ENCODE data around the gene NECAB2. TPM values are rescaled to one million over a fixed set of nuclear protein-coding genes. Genes with fewer than 3 reads are reported as not detected.

Gene NECAB2
- total RNA-seq, 4 donors from 2014 or later, result not detected

DNA sequence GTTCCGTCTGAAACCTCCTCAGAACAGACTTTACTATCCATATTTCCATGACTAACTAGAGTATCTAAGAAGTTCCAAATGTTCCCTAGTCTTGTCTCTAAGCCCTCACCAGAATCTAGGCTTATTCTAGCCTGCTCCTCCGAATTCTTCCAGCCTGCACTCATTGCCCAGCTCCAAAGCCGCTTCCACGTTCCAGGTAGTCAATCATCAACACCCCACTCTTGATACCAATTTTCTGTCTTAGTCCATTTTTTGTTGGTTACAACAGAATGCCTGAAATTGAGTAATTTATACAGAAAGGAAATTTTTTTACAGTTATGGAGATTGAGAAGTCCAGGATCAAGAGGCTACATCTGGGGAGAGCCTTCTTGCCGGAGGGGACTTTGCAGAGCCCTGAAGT, 53.4 kb downstream of the NECAB2 start:
- TF ChIP-seq, protein P1, sequence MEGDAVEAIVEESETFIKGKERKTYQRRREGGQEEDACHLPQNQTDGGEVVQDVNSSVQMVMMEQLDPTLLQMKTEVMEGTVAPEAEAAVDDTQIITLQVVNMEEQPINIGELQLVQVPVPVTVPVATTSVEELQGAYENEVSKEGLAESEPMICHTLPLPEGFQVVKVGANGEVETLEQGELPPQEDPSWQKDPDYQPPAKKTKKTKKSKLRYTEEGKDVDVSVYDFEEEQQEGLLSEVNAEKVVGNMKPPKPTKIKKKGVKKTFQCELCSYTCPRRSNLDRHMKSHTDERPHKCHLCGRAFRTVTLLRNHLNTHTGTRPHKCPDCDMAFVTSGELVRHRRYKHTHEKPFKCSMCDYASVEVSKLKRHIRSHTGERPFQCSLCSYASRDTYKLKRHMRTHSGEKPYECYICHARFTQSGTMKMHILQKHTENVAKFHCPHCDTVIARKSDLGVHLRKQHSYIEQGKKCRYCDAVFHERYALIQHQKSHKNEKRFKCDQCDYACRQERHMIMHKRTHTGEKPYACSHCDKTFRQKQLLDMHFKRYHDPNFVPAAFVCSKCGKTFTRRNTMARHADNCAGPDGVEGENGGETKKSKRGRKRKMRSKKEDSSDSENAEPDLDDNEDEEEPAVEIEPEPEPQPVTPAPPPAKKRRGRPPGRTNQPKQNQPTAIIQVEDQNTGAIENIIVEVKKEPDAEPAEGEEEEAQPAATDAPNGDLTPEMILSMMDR (IDR thresholded peaks at IDR 0.05; ENCODE audit: low read depth), result no peak

DNA sequence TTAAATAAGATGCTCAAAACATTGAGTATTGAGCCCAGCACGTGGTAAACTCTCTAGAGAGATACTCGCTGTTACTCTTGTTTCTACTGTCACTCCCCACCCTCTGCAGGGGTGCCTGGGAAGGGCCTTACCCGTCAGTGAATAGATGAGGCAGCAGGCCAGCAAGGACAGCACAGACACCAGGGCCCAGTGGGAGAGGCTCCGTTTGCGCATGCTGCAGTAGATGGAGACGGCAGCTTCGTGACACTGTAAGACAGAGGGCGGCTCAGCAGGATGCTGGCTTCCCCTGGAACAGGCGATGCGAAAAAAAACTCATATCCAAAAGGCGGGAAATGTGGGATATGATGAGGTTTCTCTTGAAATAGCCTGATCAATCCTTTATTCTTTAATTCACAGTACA, 54.6 kb downstream of the NECAB2 start:
- TF ChIP-seq, protein P1 (IDR thresholded peaks at IDR 0.05; ENCODE audit: low read depth), result no peak

DNA sequence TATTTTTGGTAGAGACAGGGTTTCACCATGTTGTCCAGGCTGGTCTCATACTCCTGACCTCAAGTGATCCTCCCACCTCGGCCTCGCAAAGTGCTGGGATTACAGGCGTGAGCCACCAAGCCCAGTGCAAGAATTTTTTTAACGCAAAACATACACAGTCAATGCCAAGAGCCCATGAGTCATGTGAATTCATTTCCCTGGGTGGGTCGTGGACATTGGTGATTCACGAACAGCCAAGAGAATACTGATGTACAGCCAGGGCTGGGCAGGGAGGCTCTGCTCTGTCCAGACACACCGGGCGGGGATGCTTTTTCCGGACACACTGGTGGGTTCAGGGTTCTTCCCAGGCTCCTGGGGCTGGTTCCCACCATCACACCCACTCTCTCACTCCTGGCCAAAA, 56.8 kb downstream of the NECAB2 start:
- TF ChIP-seq, protein P1 (IDR thresholded peaks at IDR 0.05; ENCODE audit: low read depth), result no peak

DNA sequence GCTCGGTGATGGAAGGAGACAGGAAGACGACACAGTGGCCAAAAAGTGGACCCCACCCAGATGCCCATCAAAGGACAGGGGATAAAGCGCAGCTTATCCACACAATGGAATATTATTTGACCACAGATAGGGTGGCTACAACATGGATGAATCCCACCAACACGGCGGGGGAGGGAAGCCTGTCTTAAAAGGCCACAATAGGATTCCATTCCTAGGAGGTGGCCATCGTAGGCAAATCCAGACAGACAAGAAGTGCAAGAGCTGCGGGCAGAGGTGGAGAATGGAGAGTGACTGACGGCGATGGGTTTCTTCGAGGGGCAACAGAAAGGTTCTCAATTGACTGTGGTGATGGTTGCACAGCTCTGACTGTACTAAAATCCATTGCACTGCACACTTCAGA, 58.6 kb downstream of the NECAB2 start:
- TF ChIP-seq, protein P1 (IDR thresholded peaks at IDR 0.05; ENCODE audit: low read depth), result no peak

DNA sequence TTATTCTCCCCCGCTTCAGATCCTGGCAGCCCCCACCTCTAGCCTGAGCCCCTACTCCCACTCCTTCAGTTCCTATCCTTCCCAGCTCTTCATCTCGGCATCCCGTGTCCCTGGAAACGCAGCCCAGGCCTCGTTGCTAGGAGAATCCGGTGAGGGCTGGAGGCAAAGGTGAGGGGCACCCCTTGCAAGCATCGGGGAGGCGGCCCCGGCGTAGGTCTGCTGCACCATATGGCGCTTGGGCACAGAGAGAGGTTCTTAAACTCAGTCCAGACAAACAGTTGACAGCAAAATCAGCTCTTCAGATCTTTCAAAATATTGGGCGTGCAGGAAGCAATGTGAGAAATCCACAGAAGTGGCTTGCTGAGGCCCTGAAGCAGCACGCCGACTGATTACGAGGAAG, 59.6 kb downstream of the NECAB2 start:
- TF ChIP-seq, protein P1 (IDR thresholded peaks at IDR 0.05; ENCODE audit: low read depth), result no peak

DNA sequence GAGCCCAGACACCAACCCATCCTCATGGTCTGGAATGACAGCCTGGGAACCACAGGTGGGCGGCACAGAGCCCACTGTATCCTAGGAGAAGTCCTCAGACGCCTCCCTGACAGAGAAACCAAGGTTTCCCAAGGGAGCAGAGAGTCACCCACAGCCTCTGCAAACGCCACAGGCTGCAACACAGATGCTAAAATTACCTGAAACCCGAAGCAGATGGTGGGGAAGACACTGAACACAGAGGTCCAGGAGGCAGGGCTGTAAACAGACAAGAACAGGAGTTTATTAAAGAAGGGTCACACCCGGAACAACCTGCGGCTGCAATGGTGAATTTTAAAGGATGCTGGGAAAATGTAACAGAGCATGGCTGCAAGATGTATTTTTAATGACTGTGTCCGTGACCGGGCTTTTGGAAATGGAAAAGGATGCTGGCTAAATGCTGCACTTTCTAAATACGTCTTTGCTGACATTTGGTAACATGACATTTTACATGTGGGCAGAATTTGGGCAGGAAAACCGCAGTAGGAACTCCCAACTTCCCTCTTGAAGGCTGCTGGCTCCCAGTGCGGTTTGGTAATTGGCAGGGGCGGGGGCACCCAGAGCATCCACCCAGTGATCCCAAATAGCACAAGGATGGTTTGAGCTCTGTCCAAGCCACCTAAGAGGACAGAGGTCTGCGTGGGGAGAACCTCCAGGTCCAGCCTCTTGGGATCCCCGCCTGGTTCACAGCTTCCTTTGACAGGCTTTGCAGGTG, 61.4 kb downstream of the NECAB2 start:
- TF ChIP-seq, protein P1 (IDR thresholded peaks at IDR 0.05; ENCODE audit: low read depth), result no peak

DNA sequence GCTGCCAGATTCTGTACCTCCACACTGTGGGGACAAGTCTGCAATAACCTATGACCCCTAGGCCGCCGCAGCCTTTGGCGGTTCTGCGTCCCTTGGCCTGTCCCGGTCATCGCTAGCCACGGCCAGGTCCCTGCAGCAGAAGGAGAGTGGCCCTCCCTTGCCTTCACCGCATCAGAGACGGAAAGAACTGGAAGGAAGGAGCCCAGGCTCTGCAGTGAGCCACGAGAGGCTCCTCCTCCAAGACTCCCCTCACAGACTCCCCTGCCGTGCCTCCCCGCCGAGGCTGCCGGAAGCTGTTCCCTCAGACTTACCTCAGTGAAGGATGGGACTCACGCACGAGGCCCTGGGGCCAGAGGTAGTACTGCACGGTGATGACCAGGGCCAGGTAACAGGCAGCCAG, 63.5 kb downstream of the NECAB2 start:
- TF ChIP-seq, protein P1 (IDR thresholded peaks at IDR 0.05; ENCODE audit: low read depth), result no peak
